ENCODE data around the gene OR11A1. TPM values are rescaled to one million over a fixed set of nuclear protein-coding genes. Genes with fewer than 3 reads are reported as not detected.
A peak's percentile ranks its signal among the peaks of the same experiment; 100 is the strongest.

Gene OR11A1
- total and polyA plus RNA-seq, 2 donors (not counting 3 experiments of a cell fraction or from before 2014, with no cell fraction given) = not detected

GRCh38 chr6:29483186-29483585 is 26.3 kb upstream of the OR11A1 start:
- H3K9ac ChIP-seq (replicated peaks; ENCODE audit: extremely low read depth, insufficient read depth, low read length) = no peak overlapping the region
- H4K20me1 ChIP-seq (replicated peaks; ENCODE audit: control insufficient read depth, extremely low read depth, insufficient read depth, low read length) = no peaks in the 10 kb centered on the region
- no peaks in the 10 kb centered on the region for H3K9me1 ChIP-seq (replicated peaks; ENCODE audit: control insufficient read depth, extremely low read depth, insufficient read depth, low read length)
- no peak for DNase-seq (ENCODE audit: low read depth, low spot score)
- TF ChIP-seq FOS (IDR thresholded peaks at IDR 0.05; ENCODE audit: borderline replicate concordance, insufficient read depth, low read length) = peak; percentile 12
- TF ChIP-seq MAX (IDR thresholded peaks at IDR 0.05; ENCODE audit: insufficient read depth, insufficient read length) = no peak
- dilution Hi-C loops (cut with MboI; ENCODE audit: extremely low pct_ligation_motif_present, low sequenced_read_pairs) (no loop called here), intact Hi-C loops (cut with micrococcal nuclease) (no loop called here)
- H2AFZ ChIP-seq (ENCODE audit: low read depth, low read length) = no peak overlapping the region
- ChIA-PET POLR2A (no interaction called here), CTCF (no interaction called here)
- H3K79me2 ChIP-seq (ENCODE audit: control insufficient read depth, insufficient read depth, low read length) = no peaks in the 10 kb centered on the region
- no peak for FAIRE-seq
- no peak overlapping the region for H3K4me3 ChIP-seq (replicated peaks in 1 of 3; ENCODE audit: insufficient read depth in 1 of 3, low read depth in 1 of 3, low read length in 3 of 3)
- no peak overlapping the region for H3K27ac ChIP-seq (ENCODE audit: insufficient read depth, low read depth, low read length)
- H3K27me3 ChIP-seq (ENCODE audit: control insufficient read depth in 2 of 2, insufficient read depth in 2 of 2, low read length in 2 of 2) = no peaks in the 10 kb centered on the region
- no peaks in the 10 kb centered on the region for H3K9me3 ChIP-seq (replicated peaks; ENCODE audit: control insufficient read depth, insufficient read depth, low read length)
- BruUV-seq (replicated peaks) = no TSS peak
- H3K4me1 ChIP-seq (ENCODE audit: control insufficient read depth, extremely low read depth, insufficient read depth, low read length) = no peaks in the 10 kb centered on the region
- H3K36me3 ChIP-seq (ENCODE audit: control insufficient read depth in 2 of 2, extremely low read depth in 1 of 2, insufficient read depth in 2 of 2, low read length in 2 of 2) = no peaks in the 10 kb centered on the region
- no peak overlapping the region for H3K4me2 ChIP-seq (ENCODE audit: insufficient read depth, low read length)

GRCh38 chr6:29479560-29479959 is 22.7 kb upstream of the OR11A1 start:
- H2AFZ ChIP-seq (ENCODE audit: low read depth, low read length) = no peak overlapping the region
- no peaks in the 10 kb centered on the region for H3K36me3 ChIP-seq (ENCODE audit: control insufficient read depth in 2 of 2, extremely low read depth in 1 of 2, insufficient read depth in 2 of 2, low read length in 2 of 2)
- no peak overlapping the region for H3K4me3 ChIP-seq (replicated peaks in 1 of 3; ENCODE audit: insufficient read depth in 1 of 3, low read depth in 1 of 3, low read length in 3 of 3)
- FAIRE-seq (no peak), DNase-seq (ENCODE audit: low read depth, low spot score) (no peak)
- dilution Hi-C loops (cut with MboI; ENCODE audit: extremely low pct_ligation_motif_present, low sequenced_read_pairs) (no loop called here), intact Hi-C loops (cut with micrococcal nuclease) (no loop called here)
- no peaks in the 10 kb centered on the region for H3K27me3 ChIP-seq (ENCODE audit: control insufficient read depth in 2 of 2, insufficient read depth in 2 of 2, low read length in 2 of 2)
- H3K79me2 ChIP-seq (ENCODE audit: control insufficient read depth, insufficient read depth, low read length) = no peaks in the 10 kb centered on the region
- CTCF ChIA-PET = no interaction called here
- no peak overlapping the region for H3K4me2 ChIP-seq (ENCODE audit: insufficient read depth, low read length)
- H3K9me3 ChIP-seq (replicated peaks; ENCODE audit: control insufficient read depth, insufficient read depth, low read length) = no peaks in the 10 kb centered on the region
- POLR2A ChIA-PET = no interaction called here
- no peaks in the 10 kb centered on the region for H3K9me1 ChIP-seq (replicated peaks; ENCODE audit: control insufficient read depth, extremely low read depth, insufficient read depth, low read length)
- BruUV-seq (replicated peaks) = no TSS peak
- no peak overlapping the region for H3K9ac ChIP-seq (replicated peaks; ENCODE audit: extremely low read depth, insufficient read depth, low read length)
- no peak for TF ChIP-seq EZH2 (IDR thresholded peaks at IDR 0.05; ENCODE audit: borderline replicate concordance, low read depth, low read length, severe bottlenecking)
- no peak for TF ChIP-seq CTCF (IDR thresholded peaks at IDR 0.05; ENCODE audit: extremely low read depth in 1 of 2, insufficient read depth in 1 of 2, low read depth in 1 of 2, low read length in 2 of 2)
- no peak for TF ChIP-seq JUN (IDR thresholded peaks at IDR 0.05; ENCODE audit: borderline replicate concordance, insufficient read depth, insufficient read length, low read depth)
- TF ChIP-seq POLR2A (IDR thresholded peaks at IDR 0.05; ENCODE audit: low read depth, low read length) = no peak
- no peak for TF ChIP-seq MYC (IDR thresholded peaks at IDR 0.05; ENCODE audit: low read depth, low read length)
- no peak for TF ChIP-seq FOS (IDR thresholded peaks at IDR 0.05; ENCODE audit: borderline replicate concordance, insufficient read depth, low read length)
- no peak for TF ChIP-seq MAX (IDR thresholded peaks at IDR 0.05; ENCODE audit: insufficient read depth, insufficient read length)
- no peak for TF ChIP-seq POLR2AphosphoS5 (IDR thresholded peaks at IDR 0.05; ENCODE audit: insufficient read depth, low read depth, low read length)
- no peak for TF ChIP-seq GATA2 (IDR thresholded peaks at IDR 0.05; ENCODE audit: insufficient read depth, insufficient read length, low read depth, low read length)
- no peaks in the 10 kb centered on the region for H3K4me1 ChIP-seq (ENCODE audit: control insufficient read depth, extremely low read depth, insufficient read depth, low read length)
- no peak overlapping the region for H3K27ac ChIP-seq (ENCODE audit: insufficient read depth, low read depth, low read length)
- no peaks in the 10 kb centered on the region for H4K20me1 ChIP-seq (replicated peaks; ENCODE audit: control insufficient read depth, extremely low read depth, insufficient read depth, low read length)

Measured in endothelial cell of umbilical vein (primary cell).